Fibroblast of lung (primary cell): Measurements from ENCODE around the gene VSIG1.

ENCODE experiments used
- EZH2 ChIP-seq: IDR thresholded peaks from 2 replicates; pipeline ENCODE4 v1.5.1; 2012; ENCODE audit warnings: low read length, control low read depth, mild to moderate bottlenecking; ENCODE audit errors: missing control alignments
- TF ChIP-seq, protein P1 (sequence below), 2 donors: IDR thresholded peaks in 1 of 2; conservative IDR thresholded peaks in 1 of 2; 1 replicate in 1 of 2; 2 replicates in 1 of 2; pipeline ENCODE4 v1.5.1; 2011 to 2012; ENCODE audit warnings: low read length in 2 of 2, control low read depth in 1 of 2, inconsistent platforms in 1 of 2, low read depth in 1 of 2, mild to moderate bottlenecking in 1 of 2

DNA sequence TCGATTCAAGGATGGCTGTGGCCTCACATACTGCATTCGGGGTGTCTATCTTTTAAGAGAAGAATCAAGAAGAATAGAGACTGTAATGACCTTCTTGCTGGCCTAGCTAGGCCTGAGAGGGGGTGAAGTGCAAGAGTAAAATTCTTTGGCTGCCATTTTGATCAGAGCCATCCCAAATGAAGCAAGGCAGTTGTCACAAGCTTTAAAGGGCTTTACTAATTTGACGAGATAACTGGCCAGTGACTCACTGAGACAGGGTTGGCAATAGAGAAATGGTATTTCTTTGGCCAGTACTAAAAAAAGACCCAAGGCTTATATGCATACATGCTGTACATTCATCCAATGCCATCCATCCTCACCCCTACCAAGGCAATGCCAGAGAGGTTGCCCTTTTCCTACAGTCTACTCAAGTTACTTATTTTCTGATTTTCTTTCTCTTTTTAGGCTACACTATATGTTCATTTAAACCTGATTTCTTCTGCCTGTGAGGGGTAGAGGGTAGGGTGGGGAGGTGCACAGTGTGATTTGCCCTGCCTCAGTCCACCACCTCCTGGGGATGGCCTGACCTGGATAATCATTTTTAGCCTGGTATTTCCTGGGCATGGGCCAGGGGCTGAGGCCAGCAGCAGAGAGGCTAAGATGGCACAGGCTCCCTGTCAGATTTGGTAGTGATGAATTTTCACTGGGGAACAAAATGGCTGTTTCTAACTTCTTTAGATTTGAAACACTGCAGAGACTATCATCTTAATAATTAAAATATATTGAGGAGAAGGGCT lies 78.9 kb downstream of the VSIG1 start:
- TF ChIP-seq, protein P1, sequence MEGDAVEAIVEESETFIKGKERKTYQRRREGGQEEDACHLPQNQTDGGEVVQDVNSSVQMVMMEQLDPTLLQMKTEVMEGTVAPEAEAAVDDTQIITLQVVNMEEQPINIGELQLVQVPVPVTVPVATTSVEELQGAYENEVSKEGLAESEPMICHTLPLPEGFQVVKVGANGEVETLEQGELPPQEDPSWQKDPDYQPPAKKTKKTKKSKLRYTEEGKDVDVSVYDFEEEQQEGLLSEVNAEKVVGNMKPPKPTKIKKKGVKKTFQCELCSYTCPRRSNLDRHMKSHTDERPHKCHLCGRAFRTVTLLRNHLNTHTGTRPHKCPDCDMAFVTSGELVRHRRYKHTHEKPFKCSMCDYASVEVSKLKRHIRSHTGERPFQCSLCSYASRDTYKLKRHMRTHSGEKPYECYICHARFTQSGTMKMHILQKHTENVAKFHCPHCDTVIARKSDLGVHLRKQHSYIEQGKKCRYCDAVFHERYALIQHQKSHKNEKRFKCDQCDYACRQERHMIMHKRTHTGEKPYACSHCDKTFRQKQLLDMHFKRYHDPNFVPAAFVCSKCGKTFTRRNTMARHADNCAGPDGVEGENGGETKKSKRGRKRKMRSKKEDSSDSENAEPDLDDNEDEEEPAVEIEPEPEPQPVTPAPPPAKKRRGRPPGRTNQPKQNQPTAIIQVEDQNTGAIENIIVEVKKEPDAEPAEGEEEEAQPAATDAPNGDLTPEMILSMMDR (conservative IDR thresholded peaks at IDR 0.05 in 1 of 2, IDR thresholded peaks at IDR 0.05 in 1 of 2; ENCODE audit: low read depth in 1 of 2, low read length in 2 of 2): no peak
- TF ChIP-seq EZH2: no peak
